ENCODE data around the gene SBF2. TPM values are rescaled to one million over a fixed set of nuclear protein-coding genes. Genes with fewer than 3 reads are reported as not detected.
"Not testable (repeated sequence)": the region's sequence is repeated elsewhere in the genome, so short reads cannot be mapped to it uniquely, and the experiment has no call there.

The SBF2 gene
- total RNA-seq, 1 donor from 2014 or later = 5.3 TPM

DNA sequence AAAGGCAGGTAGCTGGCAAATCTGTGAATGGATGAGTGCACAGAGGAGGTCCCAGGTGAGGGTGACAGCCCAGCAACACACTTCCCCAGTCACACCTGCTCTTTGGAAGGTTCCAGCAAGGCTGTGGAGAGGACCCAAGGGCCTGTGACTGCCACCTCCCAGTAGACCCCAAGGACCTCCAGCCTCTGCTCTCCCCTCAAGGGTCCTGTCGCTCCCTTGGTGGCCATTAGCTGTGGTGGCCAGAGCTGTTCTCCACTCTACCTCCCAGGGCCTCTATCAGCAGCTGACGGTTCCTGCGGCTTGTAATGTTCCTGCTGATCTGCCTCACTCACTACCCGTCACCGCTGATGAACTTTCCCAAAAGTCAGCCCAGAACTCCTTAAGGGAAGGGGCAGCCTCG lies 537.1 kb downstream of the SBF2 start:
- no peak overlapping the region for H3K4me3 Mint-ChIP-seq
- peaks cover 2% of the 10 kb centered on the region for H3K27me3 Mint-ChIP-seq (ENCODE audit: insufficient read depth)
- peaks cover 65% of the 10 kb centered on the region for H3K4me1 Mint-ChIP-seq (ENCODE audit: low read depth)
- no peaks in the 10 kb centered on the region for H3K9me3 Mint-ChIP-seq
- no peak overlapping the region for H3K27ac Mint-ChIP-seq
- peaks cover 1% of the 10 kb centered on the region for H3K36me3 Mint-ChIP-seq (ENCODE audit: low read depth)
- DNase-seq (ENCODE audit: low spot score) = no peak
- intact Hi-C loops (cut with micrococcal nuclease) = loop anchor here (5.0 kb wide), 3 partner anchors 395 to 980 kb away; partner anchors contain the start of gene AMPD3

DNA sequence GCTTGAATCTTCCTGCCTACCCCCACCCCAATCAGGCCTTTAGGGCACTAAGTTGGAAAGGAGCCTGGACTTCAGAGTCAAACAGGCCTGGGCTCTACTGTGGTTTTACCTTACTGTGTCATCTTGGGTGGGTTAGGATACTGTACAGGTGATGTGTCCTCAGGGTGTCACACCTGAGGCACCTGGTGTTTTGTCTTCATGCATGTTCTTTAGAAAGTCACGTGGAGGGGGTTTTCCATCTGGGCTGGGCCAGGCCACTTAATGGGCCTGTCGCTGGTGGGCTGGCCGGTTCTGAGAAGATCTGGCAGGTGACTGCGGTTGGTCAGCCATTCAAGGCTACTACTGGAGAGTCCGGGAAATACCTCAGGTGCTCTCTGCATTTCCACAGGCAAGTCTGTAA lies 537.6 kb downstream of the SBF2 start:
- Mint-ChIP-seq H3K4me1 (ENCODE audit: low read depth) (peaks cover 63% of the 10 kb centered on the region), H3K9me3 (no peaks in the 10 kb centered on the region), H3K36me3 (ENCODE audit: low read depth) (peaks cover 1% of the 10 kb centered on the region), H3K27me3 (ENCODE audit: insufficient read depth) (peaks cover 2% of the 10 kb centered on the region), H3K27ac (no peak overlapping the region), H3K4me3 (no peak overlapping the region)
- no peak for DNase-seq (ENCODE audit: low spot score)
- intact Hi-C loops (cut with micrococcal nuclease) = loop anchor here (5.0 kb wide), 3 partner anchors 394 to 981 kb away; partner anchors contain the start of gene AMPD3

DNA sequence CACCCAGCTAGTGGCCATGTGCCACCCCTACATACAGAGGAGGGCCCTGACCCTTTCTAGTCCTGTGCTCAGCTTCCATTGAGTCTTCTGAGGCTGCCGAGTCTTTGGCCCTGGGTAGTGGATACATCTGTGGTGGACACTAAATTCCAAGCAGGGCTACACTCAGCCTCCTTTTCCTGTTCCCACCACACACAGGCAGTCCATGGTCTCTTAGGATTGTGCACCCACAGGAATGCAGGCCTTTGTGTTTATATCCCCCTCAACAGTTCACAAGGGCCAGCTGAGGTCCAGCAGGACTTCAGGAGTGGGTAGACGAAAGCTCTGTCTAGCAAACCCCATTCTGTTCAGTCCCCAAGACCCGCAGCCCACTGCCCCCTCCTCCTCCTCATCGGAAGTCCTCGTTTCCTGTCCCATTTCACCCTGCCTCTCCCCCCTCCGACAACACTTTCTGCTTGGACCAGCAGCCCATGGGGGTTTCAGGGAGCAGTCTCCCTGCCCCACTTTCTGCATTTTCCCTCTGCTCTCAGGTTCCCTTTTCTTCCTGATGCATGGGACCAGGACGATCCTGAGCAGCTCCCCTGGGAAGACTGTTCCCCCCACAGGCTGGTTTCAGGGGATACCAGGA lies 538.3 kb downstream of the SBF2 start:
- DNase-seq (ENCODE audit: low spot score) = no peak
- intact Hi-C loops (cut with micrococcal nuclease) = loop anchor here (5.0 kb wide), 3 partner anchors 393 to 982 kb away; partner anchors contain the start of gene AMPD3
- Mint-ChIP-seq H3K27ac (no peak overlapping the region), H3K9me3 (no peaks in the 10 kb centered on the region), H3K4me1 (ENCODE audit: low read depth) (peaks cover 59% of the 10 kb centered on the region), H3K4me3 (no peak overlapping the region), H3K36me3 (ENCODE audit: low read depth) (peaks cover 1% of the 10 kb centered on the region), H3K27me3 (ENCODE audit: insufficient read depth) (peaks cover 2% of the 10 kb centered on the region)

DNA sequence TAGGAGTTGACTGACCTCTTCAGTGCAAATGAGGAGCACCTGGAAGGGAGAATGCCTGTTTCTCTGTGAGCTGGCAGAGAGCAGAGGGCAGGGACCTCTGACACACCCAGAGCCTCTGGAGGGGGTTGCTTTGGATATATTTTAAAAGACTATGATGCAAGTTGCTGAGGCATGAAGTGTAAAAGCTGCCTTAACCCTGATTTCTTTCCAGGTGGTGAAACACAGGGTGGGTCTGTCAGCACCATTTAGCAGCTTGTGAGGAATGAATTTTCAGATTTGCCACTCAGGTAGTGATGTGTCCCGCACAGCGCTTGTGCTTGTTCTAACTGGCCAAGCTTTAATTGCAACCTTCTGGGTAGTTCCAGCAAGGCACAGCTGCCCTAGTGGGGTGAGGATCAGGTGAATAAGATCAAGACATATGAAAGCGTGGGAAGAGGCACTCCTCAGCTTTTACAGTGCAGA lies 540.0 kb downstream of the SBF2 start:
- peaks cover 3% of the 10 kb centered on the region for H3K36me3 Mint-ChIP-seq (ENCODE audit: low read depth)
- no peaks in the 10 kb centered on the region for H3K9me3 Mint-ChIP-seq
- H3K27me3 Mint-ChIP-seq (ENCODE audit: insufficient read depth) = peaks cover 2% of the 10 kb centered on the region
- intact Hi-C loops (cut with micrococcal nuclease) = no loop called here
- H3K4me1 Mint-ChIP-seq (ENCODE audit: low read depth) = peaks cover 44% of the 10 kb centered on the region
- DNase-seq (ENCODE audit: low spot score) = no peak
- H3K4me3 Mint-ChIP-seq = no peak overlapping the region
- no peak overlapping the region for H3K27ac Mint-ChIP-seq

DNA sequence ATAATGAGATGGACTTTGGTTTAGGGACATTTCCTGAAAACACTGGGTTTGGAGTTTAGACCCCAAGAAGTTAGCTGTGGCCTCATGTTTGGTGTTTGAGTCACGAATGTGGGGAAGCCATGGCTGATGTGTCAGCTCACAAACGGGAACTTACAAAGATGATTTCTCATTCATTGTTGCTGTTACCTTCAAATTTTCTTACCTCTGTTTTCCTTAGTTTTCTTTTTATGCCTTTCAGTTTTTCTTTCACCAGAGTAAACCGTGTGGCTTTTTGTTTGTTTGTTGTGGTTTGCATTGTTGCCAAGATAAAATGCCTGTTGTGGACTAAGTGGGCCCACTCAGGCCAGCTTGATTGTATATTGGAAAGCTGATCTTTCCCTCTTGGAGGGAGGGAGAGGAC lies 541.0 kb downstream of the SBF2 start:
- H3K36me3 Mint-ChIP-seq (ENCODE audit: low read depth) = peaks cover 3% of the 10 kb centered on the region
- peaks cover 48% of the 10 kb centered on the region for H3K4me1 Mint-ChIP-seq (ENCODE audit: low read depth)
- H3K4me3 Mint-ChIP-seq = no peak overlapping the region
- H3K27ac Mint-ChIP-seq = peak overlapping the region; percentile 63
- no peaks in the 10 kb centered on the region for H3K9me3 Mint-ChIP-seq
- intact Hi-C loops (cut with micrococcal nuclease) = no loop called here
- peaks cover 2% of the 10 kb centered on the region for H3K27me3 Mint-ChIP-seq (ENCODE audit: insufficient read depth)
- DNase-seq (ENCODE audit: low spot score) = no peak

DNA sequence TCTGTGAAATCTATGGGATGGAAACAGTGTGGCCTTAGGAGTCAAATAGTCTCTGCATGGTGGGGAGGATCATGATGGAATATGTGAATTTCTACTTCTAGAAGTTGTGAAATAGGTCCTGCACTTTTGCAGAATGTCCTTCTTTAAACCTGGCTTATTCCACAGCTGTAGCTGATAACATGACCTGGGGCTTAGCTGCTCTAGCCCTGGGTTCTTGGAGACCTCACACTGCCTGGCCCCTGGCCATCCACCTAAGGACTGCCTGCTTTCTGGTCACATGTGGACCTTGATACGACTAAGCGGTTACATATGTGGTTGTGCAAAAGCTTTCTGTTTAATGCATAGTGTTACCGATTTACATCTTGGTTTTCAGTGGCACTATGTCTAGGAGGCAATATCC lies 541.9 kb downstream of the SBF2 start:
- H3K36me3 Mint-ChIP-seq (ENCODE audit: low read depth) = peaks cover 3% of the 10 kb centered on the region
- intact Hi-C loops (cut with micrococcal nuclease) = no loop called here
- no peak overlapping the region for H3K27ac Mint-ChIP-seq
- peaks cover 46% of the 10 kb centered on the region for H3K4me1 Mint-ChIP-seq (ENCODE audit: low read depth)
- H3K9me3 Mint-ChIP-seq = no peaks in the 10 kb centered on the region
- H3K27me3 Mint-ChIP-seq (ENCODE audit: insufficient read depth) = peaks cover 2% of the 10 kb centered on the region
- H3K4me3 Mint-ChIP-seq = no peak overlapping the region
- DNase-seq (ENCODE audit: low spot score) = no peak

DNA sequence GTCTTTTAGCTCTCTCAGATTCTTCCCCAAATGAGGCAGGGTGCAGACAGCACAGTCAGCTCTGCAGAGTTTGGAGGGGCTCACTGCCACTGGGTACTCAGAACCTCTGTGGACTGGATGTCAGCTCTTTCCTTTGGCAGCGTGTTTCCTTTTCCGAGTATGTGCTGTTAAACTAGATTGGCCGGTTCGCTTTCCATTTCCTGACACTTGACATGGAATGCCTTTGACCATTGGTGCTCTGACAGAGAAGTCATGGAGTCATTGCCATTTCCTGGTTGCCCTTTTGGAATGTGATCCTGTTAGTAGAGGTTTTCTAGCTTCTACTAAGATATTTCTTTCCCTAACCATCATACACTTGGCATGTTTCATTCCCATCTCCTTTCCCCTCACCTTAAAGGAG lies 543.5 kb downstream of the SBF2 start:
- intact Hi-C loops (cut with micrococcal nuclease) = no loop called here
- peaks cover 32% of the 10 kb centered on the region for H3K4me1 Mint-ChIP-seq (ENCODE audit: low read depth)
- no peaks in the 10 kb centered on the region for H3K9me3 Mint-ChIP-seq
- H3K36me3 Mint-ChIP-seq (ENCODE audit: low read depth) = peaks cover 3% of the 10 kb centered on the region
- no peak for DNase-seq (ENCODE audit: low spot score)
- H3K27ac Mint-ChIP-seq = no peak overlapping the region
- peaks cover 2% of the 10 kb centered on the region for H3K27me3 Mint-ChIP-seq (ENCODE audit: insufficient read depth)
- H3K4me3 Mint-ChIP-seq = no peak overlapping the region

DNA sequence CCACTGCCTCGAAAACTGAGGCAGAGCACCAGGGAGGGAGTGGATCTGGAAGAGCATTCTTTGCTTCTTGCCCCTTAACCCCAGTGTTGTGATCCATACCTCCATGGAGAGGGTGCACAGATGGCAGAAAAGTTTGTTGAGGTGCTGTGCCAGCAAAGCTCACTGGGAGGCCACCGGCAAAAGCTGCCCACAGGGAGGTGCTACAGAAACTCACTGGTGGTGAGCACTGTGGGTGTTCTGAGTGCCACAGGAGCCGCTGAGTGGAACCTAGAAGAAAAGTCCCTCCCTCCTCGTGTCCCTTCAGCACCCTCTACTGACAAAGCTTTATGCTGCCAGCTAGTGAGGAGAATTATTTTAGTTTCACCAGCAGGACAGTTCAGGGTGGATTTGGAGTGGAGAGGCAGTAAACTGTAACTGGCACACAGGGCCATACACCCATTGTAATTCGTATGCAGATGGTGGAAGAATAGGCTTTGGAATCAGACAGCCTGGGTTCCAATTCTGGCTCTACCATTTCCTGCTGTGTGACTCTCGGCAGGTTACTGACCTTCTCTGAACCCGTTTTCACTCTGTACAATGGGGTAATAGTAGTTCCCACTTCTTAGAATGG lies 545.6 kb downstream of the SBF2 start:
- Mint-ChIP-seq H3K4me3 (no peak overlapping the region), H3K27ac (no peak overlapping the region), H3K27me3 (ENCODE audit: insufficient read depth) (peaks cover 2% of the 10 kb centered on the region), H3K4me1 (ENCODE audit: low read depth) (peaks cover 34% of the 10 kb centered on the region), H3K36me3 (ENCODE audit: low read depth) (peaks cover 3% of the 10 kb centered on the region), H3K9me3 (no peaks in the 10 kb centered on the region)
- peak; percentile 66 for DNase-seq (ENCODE audit: low spot score)
- intact Hi-C loops (cut with micrococcal nuclease) = loop anchor here (1.0 to 5.0 kb wide), 6 partner anchors 85 to 286 kb away; partner anchors contain the start of gene ZNF143

DNA sequence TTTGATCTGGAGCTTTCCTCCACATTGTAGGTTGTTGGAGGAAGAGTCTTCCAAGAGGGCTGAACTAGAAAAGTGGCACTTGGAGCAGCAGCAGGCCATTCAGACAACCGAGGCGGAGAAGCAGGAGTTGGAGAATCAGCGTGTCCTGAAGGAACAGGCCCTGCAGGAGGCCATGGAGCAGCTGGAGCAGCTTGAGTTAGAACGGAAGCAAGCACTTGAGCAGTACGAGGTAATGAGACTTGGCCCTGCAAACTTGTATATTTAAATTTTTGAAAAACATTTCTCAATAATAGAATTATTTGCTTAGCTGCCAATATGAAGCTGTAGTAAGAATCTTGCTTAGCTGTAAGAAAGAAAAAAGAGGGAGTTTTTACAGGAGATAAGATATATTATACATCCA lies 546.2 kb downstream of the SBF2 start:
- intact Hi-C loops (cut with micrococcal nuclease) = loop anchor here (1.0 to 5.0 kb wide), 6 partner anchors 85 to 286 kb away; partner anchors contain the start of gene ZNF143
- peaks cover 3% of the 10 kb centered on the region for H3K36me3 Mint-ChIP-seq (ENCODE audit: low read depth)
- no peaks in the 10 kb centered on the region for H3K9me3 Mint-ChIP-seq
- H3K27me3 Mint-ChIP-seq (ENCODE audit: insufficient read depth) = peaks cover 2% of the 10 kb centered on the region
- H3K27ac Mint-ChIP-seq = no peak overlapping the region
- H3K4me1 Mint-ChIP-seq (ENCODE audit: low read depth) = peaks cover 29% of the 10 kb centered on the region
- DNase-seq (ENCODE audit: low spot score) = no peak
- H3K4me3 Mint-ChIP-seq = no peak overlapping the region

DNA sequence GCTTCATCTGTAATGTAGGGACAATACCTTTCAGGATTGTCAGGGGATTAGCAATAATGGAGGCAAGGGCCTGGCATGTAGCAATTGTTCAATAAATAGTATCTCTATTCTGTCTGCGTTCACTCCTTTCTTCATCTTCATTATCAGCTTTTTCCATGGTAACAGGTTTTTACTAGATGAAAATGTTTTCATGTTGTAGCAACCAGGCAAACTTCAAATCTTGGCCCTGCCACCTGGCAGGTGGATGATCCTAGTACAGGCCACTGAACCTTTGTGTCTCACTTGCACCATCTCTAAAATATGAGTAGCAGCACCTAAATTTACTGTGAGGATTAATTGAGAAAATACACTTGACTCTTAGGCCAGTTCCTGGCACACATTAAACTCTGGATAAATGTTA lies 546.8 kb downstream of the SBF2 start:
- no peak for DNase-seq (ENCODE audit: low spot score)
- Mint-ChIP-seq H3K27ac (no peak overlapping the region), H3K4me1 (ENCODE audit: low read depth) (peaks cover 24% of the 10 kb centered on the region), H3K27me3 (ENCODE audit: insufficient read depth) (peaks cover 2% of the 10 kb centered on the region), H3K36me3 (ENCODE audit: low read depth) (peaks cover 5% of the 10 kb centered on the region), H3K4me3 (no peak overlapping the region), H3K9me3 (no peaks in the 10 kb centered on the region)
- intact Hi-C loops (cut with micrococcal nuclease) = loop anchor here (5.0 kb wide), 1 partner anchor 285 kb away; the partner anchor contains the start of gene ZNF143

DNA sequence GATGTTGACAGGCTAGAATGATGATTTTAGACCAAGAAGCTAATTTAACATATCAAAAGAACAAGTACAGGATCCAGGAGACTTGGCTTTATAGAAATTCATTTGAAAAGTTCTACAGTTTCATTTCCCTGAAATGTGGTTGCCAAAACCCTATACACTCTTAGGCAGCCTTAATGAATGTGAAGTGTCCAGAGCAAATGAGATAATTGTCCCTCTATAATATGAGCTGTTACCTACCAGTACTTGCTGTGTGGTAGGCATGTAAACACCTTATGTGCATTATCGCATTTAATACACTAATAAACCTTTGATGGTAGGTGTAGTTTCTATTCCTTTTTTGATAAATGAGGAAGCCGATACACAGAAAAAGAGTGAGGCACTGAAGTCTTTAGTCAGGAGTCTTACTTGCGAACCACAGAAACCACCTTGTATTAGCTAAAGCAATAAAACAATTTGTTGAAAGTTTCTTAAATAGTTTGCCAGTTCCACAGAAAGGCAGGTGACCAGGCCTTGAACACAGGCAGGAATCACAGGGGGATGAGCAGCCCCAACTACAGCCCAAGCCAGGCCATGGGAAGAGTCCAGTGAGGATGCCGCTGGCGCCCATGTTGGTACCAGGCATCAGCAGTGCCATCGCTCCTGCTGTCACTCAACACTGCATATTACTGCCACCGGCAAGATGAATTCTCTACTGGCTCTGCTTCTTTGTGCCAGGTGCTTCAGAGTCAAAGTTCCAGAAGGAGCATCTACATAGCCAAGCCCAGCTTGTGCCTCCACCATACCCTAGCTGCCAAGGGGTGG lies 548.4 kb downstream of the SBF2 start:
- H3K9me3 Mint-ChIP-seq = no peaks in the 10 kb centered on the region
- H3K4me3 Mint-ChIP-seq = no peak overlapping the region
- H3K27me3 Mint-ChIP-seq (ENCODE audit: insufficient read depth) = peaks cover 2% of the 10 kb centered on the region
- intact Hi-C loops (cut with micrococcal nuclease) = loop anchor here (5.0 kb wide), 1 partner anchor 283 kb away; the partner anchor contains the start of gene ZNF143
- H3K36me3 Mint-ChIP-seq (ENCODE audit: low read depth) = peaks cover 9% of the 10 kb centered on the region
- DNase-seq (ENCODE audit: low spot score) = no peak
- no peak overlapping the region for H3K27ac Mint-ChIP-seq
- peaks cover 19% of the 10 kb centered on the region for H3K4me1 Mint-ChIP-seq (ENCODE audit: low read depth)

DNA sequence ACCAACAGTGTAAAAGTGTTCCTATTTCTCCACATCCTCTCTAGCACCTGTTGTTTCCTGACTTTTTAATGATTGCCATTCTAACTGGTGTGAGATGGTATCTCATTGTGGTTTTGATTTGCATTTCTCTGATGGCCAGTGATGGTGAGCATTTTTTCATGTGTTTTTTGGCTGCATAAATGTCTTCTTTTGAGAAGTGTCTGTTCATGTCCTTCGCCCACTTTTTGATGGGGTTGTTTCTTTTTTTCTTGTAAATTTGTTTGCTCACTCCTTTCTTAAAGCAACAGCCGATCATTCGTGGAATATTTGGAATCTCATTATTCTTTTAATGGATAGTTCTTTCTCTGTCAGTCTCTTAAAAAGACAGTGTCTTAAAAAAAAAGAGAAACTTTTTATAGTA lies 550.5 kb downstream of the SBF2 start:
- H3K9me3 Mint-ChIP-seq; intact Hi-C loops (cut with micrococcal nuclease); H3K27me3 Mint-ChIP-seq (ENCODE audit: insufficient read depth); H3K27ac Mint-ChIP-seq; DNase-seq (ENCODE audit: low spot score); H3K4me3 Mint-ChIP-seq: not testable (repeated sequence)
- H3K4me1 Mint-ChIP-seq (ENCODE audit: low read depth) = peaks cover 32% of the 10 kb centered on the region
- peaks cover 20% of the 10 kb centered on the region for H3K36me3 Mint-ChIP-seq (ENCODE audit: low read depth)

DNA sequence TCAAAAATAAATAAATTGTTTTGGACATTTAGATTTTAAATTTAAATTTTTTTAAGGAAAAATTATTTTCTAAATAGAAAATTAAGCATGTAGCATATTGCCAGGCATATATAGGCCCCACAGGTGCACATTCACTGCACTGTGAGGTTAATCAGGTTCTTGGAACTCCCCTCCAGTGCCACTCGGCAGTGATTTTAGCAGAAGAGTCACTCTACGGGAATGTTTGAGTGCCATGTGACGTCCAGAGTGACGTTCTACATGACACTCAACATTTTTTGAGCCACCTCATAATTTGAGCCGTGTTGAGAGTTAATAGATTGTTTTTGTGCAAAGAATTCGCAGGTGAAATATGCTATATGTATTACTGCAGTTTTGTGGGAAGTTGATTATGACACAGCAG lies 552.8 kb downstream of the SBF2 start:
- intact Hi-C loops (cut with micrococcal nuclease) = no loop called here
- no peak for DNase-seq (ENCODE audit: low spot score)

More for the DNA sequence above, 552.8 kb downstream of the SBF2 start:
- Mint-ChIP-seq H3K27ac (no peak overlapping the region), H3K4me1 (ENCODE audit: low read depth) (peaks cover 27% of the 10 kb centered on the region), H3K4me3 (no peak overlapping the region), H3K36me3 (ENCODE audit: low read depth) (peaks cover 29% of the 10 kb centered on the region), H3K9me3 (peaks cover 8% of the 10 kb centered on the region), H3K27me3 (ENCODE audit: insufficient read depth) (no peaks in the 10 kb centered on the region)
